ENCODE measurements around the gene RIN1.
"Not testable (repeated sequence)": the region's sequence is repeated elsewhere in the genome, so short reads cannot be mapped to it uniquely, and the experiment has no call there.

Gene RIN1

DNA sequence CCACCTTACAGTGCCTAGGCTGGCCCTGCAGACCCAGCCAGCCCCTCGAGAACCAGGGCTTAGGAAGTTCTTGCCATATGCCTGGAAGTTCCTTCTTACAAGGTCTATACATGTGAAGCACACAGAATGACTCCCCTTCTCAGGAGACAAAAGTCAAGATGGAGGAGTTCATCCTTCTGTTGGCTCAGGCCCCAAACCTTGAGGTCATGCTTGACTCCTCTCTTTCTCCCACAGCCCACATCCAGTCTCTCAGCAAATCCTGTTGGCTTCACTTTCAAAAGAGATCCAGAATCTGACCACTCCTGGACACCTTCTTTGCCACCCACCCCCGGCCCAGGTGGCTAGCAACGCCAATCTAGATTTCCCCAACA is 17.6 kb downstream of the RIN1 start:
- DNase-seq = no peak

DNA sequence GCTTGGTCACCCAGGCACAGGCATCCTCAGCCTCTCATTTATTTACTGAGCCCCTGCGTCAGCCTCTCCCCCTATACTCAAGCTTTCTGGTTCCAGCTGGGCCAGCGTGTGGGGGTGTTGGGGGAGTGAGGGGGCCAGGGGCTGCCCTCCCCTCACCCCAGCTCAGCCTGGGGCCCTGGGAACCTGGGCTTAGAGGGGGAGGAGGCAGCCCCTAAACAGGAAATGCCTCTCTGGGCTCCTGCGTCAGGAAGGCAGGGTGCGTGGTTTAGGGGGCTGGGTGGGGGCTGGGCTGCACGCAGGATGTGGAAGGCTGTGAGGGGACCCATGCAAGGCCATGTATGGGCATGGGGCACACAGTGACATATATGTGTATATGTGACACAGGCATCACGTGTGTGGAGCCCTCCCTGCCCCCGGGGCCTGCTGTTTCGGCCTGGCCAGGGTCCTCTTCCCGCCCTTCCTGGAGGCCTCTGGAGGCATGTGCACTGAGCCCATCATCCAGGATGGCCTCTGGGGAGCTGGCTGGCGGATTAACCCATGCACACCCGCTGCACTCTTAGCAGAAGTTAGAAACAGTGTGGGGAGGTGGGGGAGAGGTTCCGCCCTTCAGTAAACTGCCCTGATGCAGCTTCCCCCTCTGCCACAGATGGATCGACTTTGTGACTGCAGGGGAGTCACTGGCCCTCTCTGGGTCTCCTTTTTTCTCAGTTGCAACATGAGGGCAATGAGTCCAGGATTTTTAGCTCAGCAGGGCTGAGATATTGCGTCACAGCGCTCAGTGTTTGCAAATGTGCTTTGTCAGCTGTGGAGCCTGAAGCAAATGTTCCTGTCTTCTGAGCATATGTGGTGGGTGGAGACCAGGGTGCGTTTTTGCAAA is 18.3 kb downstream of the RIN1 start:
- DNase-seq = peak; percentile 51

DNA sequence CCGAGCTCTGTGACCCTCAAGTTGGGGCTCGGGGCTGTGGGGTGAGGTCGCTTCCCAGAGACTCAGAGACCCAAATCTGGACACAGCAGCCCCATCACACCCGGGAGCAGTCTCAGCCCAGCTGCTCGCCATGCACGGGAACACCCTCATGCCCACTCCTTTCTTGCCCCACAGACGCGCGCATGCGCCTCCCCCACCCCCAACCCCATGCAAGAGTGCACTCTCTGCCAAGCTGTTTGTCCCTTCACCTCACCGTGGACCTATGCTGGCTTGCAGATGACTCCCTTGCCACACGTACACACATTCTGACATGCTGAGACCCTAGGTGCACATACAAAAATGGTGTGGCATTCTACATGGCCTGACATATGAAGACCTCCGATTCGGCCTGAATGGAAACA is 18.9 kb downstream of the RIN1 start:
- DNase-seq = peak; percentile 57

DNA sequence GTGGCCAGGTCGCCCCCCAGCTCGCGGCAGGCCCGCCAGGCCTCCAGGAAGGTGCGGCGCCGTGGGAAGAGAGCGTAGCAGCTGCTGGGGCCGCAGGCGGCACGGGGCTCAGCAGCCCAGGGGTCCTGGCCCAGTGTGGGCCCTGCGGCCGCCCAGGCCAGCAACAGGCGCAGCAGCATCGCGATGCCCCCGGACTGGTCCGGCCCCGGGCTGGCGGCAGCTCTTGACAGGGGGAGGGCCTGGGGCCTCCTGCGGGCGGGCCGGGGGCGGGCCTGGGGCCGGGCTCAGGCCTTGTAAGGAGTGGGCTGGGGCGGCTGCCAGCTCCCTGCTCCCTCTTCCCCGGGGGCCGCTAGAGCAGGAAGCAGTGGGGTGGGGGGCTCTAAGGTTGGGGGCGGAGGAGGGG is 19.4 kb downstream of the RIN1 start, which contains the start of gene CD248:
CD248 (minus strand) TSS at position 196 of the 403 bp plus-strand sequence; CDS start at position 179, 17 bp downstream.
- DNase-seq = no peak

DNA sequence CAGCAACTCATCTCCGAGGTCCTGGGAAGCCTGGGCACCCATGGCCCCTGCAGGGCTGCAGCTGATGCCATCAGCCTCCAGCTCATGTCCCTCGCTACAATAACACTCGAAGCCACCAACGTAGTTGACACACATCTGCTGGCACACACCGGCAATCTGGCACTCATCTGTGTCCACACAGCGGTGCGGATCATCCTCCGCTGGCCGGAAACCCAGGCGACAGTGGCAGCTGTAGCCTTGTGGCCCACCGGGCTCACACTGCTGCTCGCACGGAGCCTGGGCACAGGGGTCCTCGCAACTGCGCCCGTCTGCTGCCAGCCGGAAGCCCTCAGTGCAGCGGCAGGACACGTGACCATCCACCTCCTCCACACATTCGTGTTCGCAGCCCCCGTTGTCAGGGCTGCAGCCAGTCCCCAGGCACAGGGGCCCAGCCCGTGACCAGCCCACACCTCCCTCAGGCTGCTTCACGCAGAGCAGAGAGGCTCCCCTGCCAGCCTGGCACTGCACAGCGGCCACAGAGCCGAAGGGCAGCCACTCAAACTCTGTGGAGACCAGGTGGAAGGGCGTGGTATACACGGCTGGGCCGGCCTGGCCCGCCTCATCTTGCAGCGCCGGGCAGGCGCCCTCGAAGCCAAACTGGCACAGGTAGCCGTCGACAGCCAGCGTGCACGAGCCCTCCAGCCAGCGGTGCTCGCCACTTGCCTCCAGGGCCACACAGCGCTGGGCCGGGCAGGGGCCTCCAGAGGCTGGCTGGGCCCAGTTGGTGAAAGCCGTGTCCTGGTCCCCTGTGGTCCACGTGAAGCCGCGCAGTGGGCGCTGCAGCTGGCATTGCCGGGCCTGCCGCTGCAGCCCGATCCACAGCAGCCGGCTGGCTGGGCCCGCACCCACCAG is 20.1 kb downstream of the RIN1 start:
- DNase-seq = no peak

DNA sequence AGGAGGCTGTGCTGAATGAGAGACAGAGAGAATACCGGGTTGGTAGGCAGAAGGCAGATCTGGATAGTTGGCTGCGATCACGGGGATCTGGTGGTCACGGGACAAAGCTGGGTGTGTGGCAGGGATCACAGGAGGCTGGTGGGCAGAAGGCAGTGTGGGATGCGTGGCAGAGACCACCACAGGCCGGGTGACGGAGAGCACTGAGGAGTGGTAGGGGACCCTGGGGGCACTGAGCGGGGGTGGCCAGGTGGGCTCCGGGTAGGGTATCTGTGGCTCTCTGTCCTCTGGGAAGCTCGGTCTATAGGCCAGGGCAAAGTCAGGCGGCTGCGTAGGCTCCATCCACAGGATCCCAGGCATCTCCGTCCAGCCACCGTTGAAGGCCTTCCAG is 20.7 kb downstream of the RIN1 start:
- no peak for DNase-seq

DNA sequence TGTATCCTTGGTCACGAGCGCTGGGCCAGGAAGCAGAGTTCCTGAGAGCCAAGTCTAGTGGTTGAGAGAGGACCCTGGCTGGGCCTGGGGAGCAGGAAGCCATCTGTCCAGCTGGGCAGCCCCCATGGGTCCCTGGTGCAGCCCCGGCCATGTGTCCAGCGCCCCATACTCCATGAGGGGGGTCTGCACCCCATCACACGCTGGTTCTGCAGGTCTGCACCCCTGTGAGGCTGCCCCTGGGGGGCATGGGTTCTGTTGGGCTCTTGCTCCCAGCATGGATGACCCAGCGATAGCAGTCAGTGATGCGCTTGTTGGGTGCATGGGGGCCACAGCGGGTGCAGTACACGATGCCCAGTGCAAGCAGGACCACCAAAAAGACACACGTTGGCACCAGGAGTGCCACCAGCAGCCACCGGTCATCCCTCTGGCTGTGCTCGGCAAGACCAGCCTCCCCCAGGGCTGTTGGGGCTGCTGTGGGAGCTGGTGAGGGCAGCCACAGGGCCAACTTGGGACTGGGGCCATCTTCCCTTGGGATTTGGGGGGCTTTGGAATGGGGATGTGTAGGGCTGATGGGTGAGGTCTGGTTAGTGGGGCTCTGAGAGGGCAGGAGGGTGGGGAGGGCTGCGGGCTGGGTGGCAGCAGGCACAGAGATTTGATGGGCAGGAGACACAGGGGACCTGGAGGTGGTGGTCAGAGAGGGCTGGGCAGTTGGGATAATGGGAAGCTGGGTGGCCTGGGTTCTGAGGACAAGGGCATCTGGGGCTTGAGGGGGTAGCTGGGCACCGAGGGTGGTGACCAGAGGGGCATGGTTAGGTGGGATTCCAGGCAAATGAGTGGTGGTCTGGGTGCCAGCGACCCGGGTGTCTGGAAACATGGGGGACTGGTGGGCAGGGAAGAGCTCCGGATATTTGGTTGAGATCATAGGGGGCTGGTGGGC is 21.4 kb downstream of the RIN1 start:
- DNase-seq = no peak

DNA sequence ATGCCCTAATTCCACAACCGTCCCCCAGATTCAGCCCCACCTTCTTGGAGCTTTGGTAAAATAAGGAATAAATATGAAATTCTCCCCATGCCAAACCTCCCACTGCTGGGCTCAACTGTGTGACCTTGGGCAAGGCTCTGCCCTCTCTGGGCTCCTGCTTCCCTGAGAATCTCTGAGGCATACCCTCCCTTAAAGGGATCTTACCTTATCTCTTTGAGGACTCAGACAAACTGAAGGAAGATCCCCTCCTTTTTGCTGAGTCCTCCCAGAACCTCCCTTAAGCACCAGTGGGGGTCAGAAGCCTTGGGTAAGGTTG is 22.1 kb downstream of the RIN1 start:
- no peak for DNase-seq

DNA sequence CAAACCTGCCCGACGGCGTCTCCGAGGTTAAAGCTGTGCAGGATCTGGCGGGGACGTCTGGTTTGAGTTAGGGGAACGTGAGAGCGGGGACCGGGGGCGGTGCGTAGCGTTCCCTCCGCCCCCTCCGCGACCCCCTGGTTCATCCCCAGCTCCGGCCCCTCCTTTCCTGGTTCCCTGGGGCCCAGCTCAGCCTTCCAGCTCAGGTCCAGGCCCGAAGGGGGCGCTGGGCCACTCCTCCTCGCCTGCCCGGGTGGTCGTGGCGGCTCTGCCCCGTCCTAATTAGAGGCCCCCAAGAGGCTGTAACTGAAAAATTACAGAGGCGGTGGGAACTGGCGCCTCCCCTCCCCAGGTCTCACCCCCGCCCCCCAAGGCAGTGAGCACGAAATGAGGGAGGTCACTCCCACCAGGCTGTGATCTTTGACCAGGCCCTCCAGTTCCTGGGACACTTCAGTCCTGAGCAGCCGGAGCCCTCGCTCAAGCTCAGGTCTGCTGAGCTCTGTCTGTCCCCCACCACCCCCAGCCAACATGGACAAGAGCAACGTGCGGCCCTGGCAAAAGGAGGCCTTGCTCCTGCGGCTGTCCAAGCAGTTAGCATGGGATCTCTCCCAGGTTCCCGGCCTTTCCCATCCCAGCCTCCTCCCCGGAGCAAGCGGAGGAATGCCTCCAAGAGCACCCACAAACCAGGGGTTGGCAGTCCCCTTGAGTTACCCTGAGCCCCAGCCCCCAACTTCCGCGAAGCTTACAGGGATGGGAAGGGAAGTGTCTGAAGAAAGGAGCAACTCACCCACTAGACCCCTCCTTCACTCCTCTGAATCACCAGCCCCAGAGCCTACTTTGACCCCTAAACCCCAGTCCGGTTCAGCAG is 22.7 kb downstream of the RIN1 start:
- no peak for DNase-seq

DNA sequence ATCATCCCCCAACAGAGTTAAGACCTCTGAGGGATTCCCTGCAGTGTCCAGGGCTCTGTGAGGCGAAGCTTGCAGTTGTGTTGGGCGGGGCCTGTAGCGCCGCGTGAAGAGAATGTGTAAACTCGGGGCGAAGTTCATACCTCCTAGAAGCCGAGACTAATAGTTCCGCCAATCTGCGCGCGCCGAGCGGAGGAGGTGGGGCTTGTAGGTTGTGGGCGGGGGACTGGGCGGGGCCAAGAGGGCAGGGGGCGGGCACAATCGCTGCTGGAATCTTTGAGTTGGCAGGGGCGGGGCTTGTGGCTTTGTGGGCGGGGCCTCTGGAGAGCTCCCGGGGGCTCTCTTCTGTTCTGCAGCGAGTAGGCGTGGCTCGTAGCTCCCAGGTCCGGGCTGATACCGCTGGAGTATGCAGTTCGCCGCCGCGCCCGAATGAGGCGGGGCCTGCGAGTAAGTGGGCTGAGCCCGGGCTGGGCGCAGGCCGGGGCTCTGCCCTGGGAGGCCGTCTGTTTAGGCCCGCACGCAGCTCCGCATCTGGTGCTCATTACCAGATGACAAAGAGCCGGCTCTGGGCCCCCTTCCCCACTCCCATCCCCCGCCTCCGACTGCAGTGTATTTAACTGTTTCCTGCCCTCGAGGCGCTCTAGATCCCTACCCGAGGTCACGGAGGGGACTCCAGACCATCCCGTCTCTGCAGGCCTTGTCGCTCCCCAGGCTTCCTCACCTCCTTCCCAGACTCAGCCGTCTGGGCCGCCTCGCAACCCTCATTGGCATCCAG is 23.5 kb downstream of the RIN1 start:
- DNase-seq = peak; percentile 97

DNA sequence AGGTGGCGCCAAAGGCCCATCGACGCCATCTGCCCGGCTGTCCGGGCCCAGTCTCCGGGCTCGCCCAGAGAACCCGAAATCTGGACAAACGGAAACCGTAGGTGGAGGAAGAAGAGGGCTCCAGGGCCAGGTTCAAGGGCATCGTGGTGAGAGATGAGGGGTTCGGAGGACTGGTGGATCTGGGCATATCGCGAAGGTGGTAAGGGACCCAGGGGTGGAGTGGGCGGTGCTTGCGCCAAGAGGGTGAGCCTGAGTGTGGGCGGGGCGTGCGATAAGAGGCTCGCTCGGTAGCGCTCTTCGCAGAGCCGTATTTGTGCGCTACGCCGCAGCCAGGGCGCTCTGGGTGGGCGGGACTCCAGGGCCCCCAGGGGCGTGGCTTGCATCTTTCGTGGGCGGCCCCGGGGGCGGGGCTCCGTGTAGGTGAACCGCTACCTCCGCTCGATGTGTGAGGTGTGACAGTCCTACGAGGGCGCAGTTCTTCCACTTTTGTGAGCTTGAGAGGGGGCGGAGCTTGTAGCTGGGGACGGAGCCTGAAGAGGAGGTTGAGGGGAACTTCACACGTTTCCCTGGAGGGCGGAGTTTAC is 24.2 kb downstream of the RIN1 start:
- DNase-seq = peak; percentile 97

DNA sequence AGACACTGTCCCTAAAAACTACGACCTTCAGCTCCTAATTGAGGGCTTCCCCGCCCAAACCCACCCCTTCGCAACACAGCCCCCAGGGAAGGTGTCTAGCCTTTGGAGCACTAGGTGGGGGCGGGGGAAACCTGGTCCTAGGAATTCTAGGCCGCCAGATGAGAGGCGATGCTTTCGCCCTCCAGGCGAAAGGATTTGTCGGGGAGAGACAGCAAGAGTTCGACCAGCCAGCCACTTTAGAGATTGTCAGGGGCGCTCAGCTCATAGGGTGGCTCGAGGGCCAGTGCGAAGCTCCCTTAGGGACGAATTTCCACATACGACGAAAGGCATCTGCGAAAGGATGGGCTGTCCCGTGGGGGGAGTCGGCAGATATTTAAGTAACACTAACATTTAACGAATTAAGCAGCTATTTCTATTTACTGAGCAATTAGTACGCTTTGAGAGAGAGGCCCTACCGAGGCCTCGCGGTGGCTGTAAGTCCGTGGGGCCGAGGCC is 24.7 kb downstream of the RIN1 start:
- no peak for DNase-seq

DNA sequence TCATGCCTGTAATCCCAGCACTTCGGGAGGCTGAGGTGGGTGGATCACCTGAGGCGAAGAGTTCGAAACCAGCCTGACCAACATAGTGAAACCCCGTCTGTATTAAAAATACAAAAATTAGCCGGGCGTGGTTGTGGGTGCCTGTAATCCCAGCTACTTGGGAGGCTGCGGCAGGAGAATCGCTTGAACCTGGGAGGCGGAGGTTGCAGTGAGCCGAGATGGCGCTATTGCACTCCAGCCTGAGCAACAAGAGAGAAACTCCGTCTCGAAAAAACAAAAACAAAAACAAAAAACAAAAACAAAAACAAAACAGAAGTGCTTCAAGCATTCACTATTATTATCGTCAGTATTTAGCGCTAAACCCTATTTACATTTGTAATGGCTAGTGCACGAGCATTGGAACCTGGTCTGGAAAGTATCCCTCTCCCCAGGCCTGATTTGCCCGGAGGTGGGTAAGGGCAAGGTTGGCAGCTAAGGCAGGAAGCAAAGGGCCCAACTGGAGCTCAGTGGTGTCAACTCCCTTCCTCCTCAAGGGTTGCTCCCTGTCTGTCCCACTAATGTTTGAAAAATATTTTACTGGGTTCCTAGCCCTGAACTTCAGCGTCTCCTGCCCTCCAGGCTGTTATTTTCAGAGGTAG is 25.3 kb downstream of the RIN1 start:
- not testable (repeated sequence) for DNase-seq

DNA sequence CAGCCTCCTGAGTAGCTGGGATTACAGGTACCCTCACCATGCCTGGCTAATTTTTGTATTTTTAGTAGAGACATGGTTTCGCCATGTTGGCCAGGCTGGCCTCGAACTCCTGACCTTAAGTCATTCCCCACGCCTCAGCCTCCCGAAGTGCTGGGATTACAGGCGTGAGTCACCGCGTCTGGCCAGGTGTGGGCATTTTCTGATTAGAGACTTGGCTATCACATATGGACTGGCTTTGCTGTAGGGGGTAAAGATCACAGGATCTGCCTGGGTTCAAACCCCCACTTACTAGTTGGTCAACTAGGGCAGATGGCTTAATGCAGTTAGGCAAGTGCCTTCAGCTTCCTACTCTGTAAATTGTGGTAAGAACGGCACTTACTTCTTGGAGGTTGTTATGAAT is 25.9 kb downstream of the RIN1 start:
- no peak for DNase-seq

DNA sequence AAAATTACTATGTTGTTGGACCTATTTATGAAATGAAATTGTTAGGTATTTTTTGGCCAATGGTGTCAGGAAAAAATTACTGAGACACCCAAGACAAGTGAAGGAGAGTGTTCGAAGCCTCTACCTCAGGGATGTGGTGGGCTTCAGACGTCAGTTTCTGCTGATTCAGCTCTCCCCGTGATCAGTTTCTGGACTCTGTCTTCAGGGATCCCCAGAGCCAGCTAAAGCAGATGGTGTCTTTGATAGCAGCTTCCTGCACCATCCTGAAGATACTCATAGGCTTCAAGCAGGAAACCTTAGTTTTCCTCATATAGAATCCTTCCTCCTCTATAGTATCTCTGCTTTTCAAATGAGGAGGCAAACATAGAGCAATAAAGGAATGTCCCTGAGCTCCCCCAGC is 26.8 kb downstream of the RIN1 start:
- DNase-seq = no peak

DNA sequence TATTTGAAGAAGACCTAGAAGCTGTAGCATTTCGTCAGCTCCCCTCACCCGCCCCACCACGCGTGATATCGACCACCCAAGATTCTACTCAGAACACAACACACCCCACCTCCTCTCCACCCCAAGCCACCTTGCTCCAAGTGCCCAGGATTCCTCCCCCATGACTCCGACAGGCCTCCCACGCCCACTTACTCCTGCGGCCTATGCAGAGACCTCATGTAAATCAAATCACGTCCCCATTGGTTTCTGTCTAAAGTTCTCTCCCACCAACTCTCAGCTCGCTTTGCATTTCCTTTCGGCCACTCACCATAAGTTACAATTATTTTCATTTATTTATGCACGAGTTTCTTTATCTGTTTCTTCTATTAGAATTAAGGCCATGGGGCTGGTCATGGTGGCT is 33.6 kb downstream of the RIN1 start:
- no peak for DNase-seq

DNA sequence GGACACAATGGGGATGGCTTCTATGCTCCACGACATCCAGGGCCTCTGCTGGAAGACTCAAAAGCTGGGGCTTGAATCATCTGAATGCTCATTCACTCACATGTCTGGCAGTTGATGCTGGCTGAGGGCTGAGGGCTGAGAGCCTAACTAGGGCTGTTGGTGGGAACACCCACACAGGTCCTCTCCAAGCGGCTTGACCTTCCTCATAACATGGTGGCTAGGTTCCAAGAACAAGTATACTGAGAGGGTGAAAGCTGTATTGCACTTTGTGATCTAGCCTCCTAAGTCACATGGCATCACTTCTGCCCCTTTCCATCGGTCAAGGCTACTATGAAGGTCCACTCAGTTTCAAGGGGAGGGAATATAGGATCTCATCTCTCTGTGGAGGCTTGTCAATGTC is 37.0 kb downstream of the RIN1 start:
- no peak for DNase-seq

DNA sequence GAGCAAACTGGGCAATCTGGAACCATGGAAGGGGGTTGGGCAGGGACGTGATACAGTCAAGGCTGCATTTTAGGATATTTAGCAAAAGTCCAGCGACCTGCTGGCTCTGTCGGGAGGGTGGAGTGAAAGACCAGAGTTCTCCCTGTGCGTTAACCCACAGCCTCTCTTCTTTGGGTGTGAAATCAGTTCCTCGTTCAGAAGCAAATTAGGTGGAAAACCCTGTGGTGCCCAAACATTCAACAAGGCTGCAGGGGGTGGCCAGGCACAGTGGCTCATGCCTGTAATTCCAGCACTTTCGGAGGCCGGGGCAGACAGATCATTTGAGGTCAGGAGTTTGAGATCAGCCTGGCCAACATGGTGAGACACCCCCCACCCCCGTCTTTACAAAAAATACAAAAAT is 38.6 kb downstream of the RIN1 start:
- DNase-seq = no peak

DNA sequence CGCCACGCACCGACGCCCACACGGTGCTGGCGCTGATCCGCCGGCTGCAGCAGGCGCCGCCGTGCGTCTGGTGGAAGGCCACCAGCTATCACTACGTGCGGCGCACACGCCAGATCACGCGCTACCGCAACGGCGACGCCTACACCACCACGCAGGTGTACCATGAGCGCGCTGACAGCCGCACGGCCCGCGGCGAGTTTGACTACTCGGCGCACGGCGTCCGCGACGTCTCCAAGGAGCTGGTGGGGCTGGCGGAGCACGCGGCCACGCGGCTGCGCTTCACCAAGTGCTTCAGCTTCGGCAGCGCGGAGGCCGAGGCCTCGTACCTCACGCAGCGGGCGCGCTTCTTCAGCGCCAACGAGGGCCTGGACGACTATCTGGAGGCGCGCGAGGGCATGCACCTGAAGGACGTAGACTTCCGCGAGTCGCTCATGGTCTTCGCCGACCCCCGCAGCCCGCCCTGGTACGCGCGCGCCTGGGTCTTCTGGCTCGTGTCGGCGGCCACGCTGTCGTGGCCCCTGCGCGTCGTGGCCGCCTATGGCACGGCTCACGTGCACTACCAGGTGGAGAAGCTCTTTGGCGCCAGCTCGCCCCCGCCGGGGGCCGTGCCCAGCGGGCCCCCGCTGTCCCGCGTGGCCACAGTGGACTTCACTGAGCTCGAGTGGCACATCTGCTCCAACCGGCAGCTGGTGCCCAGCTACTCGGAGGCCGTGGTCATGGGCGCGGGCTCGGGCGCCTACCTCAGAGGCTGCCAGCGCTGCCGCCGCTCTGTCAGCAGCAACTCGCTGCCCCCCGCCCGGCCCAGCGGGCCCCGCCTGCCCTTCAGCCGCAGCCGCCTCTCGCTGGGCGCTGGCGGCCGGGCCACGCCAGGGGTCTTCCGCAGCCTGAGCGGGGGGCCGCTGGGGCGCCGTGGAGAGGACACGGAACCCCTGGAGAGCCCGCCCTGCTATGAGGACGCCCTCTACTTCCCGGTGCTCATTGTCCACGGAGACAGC is 41.3 kb downstream of the RIN1 start:
- DNase-seq = no peak

All from activated CD4-positive, alpha-beta T cell treated with anti-CD3 and anti-CD28 coated beads for 48 hours (primary cell).